NCI-H1436 (cell line): ENCODE measurements around the gene CACNA1I.

Experiments used
- DNase-seq: peaks from one replicate; lab custom pipeline; 2025; lab: John Stamatoyannopoulos, UW

CACNA1I gene

DNA sequence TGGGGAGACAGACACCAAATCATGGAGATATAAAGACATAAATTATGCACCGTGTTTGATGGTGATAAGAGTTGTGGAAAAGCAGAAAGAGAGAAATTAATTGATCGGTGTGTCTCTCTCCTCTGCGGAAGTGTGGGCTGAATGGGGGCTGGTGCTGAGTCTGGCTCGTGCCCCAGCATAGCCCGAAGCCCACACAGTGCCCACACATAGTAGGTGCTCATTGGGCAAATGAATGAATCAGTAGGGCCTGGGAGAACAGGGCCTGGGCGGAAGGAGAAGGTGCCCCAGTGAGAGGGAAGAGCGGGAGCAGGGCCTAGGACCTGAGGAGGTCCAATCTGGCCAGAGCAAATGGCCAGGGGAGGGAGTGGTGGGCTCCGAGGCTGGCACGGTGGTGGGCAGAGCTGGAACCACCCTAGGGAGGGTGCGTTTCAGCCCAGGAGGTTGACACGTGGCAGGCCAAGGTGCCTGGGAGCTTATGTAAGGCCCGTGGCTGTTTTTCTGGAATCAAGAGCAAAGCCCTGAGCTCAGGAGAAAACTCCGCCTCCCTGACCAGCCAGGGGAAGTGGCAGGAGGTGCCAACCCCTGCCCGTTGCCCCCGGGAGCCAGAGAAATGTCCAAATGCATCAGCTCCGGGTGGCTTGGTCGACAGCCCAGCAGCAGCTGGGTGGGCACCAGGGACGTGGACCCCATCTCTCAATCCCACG is 2.1 kb upstream of the CACNA1I start:
- DNase-seq, result no peak

DNA sequence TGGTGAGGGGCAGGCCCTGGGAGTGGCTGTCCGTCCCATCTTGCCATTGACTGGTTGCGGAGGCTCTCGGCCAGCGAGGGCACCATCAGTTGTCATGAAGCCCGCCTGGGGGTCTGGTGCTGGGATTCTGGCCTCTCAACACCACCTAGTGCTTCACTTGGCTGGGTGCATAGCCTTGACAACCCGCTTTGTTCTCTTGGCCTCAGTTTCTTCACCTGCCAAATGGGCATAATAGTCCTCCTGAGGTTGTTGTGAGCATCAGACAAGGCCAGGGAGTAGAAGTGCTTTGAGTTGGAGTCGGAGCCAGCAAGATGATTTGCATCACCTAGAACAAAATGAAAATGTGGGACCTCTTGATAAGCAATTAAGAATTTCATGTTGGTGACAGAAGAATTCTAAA is 1.5 kb upstream of the CACNA1I start:
- no peak for DNase-seq

DNA sequence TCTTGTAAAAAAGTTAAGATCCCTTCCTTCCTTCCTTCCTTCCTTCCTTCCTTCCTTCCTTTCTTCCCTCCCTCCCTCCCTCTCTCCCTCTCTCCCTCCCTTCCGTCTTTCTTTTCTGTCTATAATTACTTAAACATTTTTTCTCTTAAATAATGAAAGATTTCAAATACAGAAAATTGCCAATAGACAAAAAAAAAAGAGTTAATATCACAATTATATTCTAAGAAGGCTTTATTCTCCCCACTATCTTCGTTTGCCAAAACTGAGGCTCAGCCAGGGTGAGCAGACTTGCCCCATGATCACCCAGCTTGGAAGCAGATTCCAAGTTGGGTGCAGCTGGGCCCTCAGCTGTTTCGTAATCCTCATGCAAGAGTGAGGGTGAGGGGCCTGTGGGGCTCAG is 327 bp upstream of the CACNA1I start:
- no peak for DNase-seq

DNA sequence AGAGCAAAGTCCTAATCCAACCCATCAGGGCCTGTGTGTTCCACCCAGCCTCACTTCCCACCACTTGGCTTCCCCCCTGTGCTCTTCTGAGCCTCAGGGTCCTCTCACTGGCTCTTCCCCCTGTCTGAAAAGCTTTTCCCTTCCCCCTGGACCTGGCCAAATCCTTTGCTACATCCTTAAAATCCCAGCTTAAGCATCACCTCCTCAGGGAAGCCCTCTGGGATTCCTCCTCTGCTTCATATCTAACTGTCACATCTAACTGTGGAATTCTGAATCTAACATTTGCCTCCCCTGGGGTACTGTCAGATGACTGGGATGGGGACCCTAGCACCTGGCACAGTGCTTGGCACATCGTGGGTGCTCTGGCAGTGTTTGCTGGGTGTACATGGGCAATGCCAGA is 985 bp downstream of the CACNA1I start:
- DNase-seq, result no peak

DNA sequence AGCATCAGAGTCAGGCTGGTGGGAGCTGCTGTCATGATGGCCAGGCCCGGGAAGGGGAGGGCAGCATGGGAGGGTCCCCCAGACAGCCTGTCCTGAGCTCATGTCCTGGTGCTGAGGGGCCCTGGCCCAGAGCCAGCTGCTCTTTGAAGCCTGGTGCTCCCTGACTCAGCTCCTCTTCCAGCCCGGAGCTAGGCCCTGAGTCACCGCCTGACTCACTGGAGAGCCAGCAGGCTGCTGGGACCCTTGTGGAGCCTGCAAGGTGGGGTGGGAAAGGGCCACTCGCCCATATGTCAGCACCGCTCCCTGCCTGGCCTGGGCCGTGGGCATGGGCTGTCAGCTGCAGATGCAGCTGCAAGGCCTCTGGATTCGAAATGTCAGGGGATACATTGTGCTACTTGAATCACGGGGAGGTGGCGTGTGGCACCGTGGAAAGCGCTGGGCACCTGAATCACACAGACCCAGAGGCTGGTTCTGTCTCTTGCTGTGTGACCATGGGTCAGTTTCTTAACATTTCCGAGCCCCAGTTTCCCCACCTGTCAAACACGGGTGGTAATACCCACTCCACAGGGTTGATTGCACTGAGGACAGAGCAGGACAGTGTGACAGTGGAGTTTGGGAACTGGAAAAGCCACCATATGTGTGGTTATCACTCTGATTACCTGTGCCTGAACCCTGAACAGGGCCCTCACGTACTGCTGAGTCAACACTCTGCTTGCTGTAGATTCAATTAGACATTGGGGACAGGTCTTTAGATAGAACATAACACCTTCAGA is 4.4 kb downstream of the CACNA1I start:
- no peak for DNase-seq

DNA sequence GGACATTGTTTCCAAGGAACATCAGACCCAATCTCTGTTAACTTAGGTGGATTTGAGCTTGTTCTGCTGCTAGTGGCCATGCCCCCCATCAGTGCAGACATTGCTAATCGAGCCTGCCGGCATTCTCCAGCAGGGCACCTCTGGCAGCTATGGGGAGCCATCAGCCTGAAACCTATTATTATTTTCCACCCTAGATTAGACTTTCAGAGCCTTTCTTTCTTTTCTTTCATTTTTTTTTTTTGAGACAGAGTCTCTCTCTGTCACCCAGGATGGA is 4.9 kb downstream of the CACNA1I start:
- no peak for DNase-seq

DNA sequence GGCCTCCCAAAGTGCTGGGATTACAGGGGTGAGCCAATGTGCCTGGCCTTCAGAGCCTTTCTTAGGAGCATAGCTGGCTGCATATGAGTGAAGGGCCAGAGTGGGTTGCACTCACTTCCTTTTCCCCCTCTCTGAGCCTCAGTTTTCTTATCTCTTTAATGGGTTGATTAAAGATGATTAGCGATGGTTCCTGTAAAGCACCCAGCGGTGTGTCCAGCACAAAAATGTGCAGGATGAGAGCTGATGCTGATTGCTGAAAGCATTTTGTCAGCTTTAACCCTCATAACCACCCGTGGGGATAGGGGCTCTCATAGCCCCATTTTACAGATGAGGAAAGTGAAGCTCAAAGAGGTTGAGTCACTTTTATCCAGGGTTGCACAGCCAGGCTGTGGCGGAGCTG is 5.5 kb downstream of the CACNA1I start:
- DNase-seq, result no peak

DNA sequence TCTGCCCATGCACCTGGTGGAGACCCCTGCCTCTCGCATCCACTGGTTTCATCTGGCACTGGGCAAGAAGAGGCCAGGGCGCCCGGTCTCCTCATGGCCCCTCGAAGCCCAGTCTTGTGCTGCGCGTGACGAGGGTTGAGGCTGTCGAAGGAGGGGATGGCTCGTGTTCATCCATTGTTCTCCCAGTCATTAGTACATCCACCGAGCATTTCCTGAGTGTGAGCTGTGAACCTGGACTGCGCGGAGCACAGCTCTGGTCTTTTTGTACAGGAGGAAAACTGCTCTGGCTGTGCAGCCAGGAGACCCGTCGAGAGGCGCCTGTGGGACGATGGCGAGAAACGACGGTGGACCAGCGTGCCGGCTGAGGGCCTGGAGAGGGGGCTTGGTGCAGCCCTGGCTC is 6.8 kb downstream of the CACNA1I start:
- no peak for DNase-seq

DNA sequence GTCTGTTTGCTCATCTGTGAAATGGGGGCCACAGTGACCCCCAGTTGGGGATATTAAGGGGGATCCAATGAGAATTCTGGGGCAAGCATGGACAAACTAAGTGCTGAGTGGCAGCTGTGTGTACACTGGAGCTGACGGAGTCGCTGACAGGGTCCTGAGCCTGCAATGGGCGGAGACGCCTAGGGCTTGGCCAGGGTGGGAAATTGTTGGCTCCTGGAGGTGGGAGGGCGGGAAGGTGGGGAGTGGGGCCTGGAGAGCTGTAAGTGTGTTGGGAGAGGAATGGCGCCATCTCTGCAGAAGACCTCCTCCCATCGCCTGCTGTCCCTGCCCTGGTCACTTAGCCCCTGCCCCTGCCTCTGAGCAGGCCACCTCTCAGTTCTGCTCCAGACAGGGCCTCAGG is 7.3 kb downstream of the CACNA1I start:
- no peak for DNase-seq

DNA sequence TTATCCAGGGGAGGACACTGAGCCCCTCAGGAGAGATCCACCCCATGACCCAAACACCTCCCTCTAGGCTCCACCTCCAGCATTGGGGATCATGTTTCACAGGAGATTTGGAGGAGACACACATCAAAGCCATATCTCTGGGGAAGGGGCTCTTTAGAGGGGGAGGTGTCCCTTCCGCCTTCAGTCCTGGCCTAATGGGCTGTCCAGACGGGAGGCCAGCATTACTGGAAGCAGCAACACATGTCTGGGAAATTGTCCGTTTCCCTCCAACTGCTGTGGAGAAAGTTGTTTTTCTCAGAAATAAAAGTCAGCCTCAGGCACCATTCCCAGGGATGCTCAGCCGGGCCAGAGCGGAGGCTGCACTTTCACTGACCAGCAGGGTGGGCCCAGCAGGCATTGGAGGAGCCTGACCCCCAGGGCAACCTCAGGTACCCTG is 9.5 kb downstream of the CACNA1I start:
- DNase-seq, result no peak

DNA sequence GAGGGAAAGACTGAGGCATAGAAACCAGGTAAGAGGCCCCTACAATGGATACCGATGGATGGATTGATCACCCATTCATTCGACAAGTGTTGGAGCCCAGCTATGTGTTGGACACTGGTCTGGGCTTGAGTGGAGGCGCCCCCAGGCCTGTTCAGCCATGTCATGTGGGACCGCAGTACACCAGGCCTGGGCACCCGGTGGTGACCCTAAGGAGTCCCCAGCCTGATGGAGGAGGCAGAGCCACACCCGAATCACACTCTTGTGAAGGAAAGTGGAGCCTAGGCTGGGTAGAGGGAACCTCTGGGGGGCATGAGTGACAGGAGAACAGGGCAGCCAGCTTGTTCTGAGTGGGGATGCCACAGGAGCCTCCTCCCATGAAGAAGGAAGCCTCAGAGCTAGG is 10.2 kb downstream of the CACNA1I start:
- no peak for DNase-seq

DNA sequence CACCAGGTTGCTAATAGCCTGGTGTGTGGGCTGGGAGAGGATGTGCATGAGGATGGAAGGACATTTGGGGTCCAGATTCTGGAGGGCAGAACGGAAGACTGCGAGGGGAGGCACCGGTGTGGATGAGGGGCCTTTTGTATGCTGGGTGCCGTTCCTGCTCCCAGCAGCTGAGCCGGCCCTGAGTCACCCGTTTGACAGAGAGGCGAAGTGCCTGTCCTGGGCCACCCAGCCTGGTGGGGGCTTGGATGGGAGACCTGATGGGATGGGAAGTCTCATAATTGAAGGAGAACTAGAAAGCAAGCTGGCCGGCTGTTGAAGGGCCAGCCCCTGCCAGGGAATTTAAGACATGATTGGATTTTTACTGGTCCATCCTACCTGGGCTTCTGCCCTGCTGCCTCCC is 10.8 kb downstream of the CACNA1I start:
- no peak for DNase-seq

DNA sequence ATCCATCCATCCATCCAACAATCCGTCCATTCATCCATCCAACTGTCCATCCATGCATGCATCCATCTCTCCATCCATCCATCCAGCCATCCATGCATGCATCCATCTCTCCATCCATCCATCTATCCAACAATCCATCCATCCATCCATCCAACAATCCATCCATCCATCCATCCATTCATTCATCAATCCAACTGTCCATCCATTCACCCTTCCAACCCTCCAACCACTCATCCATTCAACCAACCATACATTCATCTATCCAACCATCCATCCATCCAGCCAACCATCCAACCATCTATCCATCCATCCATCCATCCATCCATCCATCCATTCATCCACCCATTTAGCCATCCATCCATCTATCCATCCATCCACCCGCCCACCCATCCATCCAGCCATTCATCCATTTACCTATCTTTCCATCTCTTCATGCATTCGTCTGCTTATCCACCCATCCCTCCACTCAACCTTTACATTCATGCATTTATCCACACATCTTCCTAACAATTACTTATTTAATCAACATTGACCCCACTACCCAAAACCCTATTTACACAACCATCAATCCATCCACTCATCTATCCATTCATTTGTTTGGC is 12.6 kb downstream of the CACNA1I start:
- DNase-seq, result no peak

DNA sequence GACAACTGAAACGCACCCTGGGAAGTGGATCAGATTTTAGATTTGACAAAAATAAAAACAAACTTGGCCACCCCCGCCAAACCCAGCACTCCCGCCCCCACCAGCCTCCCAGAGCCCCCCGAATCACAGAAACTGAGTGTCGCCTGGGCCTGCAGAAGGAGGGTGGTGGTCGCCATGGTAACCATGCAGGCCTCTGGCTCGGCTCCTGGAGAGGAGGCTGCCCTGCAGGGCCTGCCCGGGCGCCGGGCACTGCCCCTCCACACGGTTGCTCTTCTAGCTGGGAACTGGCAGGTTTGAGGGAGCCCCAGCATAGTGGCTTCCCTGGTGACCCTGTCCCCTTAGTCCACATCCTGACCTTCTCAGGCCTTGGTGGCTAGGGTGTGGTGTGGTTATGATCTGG is 19.3 kb downstream of the CACNA1I start:
- DNase-seq, result no peak

DNA sequence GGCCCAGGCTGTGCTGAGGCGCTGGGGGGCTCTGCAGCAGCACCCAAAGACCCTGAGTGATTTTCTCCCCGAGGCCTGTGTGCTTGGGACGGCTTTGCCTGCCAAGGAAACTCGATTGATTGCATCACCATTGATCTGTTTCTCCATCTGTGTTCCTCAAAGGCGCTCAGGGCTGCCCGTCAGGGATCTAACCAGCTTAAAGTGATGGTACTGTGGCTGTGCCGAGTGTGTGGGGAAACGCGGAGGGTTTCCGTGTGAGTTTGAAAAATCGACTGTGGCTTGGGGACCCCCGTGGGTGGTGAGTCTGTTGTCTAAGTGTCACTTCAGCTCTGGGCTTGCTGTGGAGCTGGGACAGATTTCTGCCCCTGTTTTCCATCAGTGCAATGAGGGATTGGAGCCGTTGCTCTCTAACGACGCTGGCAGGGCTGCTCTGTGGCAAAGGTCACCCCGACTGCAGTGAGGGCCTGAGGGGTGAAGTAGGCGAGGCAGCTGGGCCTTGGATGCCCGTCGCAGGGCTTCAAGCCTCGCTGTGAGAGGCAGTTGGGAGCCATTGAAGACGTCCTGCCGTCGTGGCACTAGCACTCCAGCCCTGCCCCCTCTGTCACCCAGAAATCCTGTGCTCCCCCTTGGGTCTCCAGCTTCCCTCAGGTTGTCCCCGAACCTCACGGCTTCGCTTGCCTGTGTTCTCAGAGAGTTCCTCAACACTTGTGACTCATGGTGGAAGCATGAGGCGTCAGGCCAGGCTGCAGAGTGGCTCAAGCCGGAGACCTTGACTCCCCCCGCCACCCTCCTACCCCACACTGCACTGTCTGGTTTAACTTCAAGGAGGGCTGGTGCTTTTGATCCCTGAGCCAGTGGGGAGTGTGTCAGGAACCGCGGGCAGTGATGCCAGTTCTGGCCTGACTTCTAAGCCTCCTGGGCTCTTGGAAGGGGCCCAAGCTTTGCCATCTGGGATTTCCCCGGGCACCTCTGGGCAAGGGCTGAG is 21.8 kb downstream of the CACNA1I start:
- no peak for DNase-seq

DNA sequence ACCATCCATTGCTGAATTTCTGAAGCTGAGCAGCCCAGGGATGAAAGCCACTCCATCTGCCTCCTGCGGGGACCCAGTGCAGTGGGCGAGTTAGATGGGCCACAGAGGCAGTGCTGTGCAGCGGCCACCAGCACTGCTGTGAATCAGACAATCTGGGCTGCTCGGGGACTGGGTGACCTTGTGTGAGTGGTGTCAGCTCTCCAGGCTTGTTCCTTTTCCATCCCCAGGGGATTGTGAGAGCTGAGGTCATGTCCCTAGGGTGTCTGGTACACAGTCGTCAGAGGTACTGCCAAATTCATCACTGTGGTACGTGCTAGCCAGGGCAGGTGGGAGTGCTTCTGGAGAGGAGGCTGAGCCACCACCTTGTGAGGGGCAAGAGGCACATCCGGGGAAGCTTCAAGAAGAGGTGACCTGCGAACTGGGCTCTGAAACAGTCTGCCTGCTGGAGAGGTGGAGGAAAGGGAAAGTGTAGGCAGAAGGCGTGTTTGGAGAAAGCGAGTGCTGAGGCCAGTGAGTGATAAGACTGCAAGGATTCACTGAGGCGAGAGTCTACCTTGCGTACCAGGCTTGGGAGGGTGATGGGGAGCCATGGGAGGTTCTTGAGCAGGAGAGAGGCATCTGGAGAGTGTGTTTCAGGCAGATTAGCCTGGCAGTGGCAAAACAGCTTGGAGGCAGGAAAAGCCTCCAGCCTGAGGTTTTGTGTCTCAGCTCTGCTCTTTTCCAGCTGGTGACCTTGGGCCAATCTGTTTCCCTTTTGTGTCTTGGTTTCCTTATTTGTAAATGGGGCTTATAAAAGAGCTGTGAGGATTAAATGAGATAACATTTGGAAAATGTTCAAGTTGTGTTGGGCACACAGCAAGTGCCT is 22.7 kb downstream of the CACNA1I start:
- DNase-seq, result no peak

DNA sequence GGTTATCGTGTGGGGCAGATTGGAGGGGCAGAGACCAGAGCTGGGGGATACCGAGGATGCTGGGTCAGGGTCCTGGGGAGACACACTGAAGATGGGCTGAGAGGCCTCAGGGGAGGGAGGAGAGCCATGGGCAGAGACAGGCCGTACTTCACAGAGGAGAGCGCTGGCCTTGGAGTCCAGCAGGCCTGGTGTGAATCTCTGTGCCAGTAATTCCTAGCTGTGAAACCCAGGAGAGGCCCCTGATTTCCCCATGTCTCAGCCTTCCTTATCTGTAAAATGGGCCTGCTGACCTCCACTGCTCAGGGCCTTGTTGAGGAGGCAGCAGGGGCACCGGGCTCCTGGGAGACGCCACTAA is 23.4 kb downstream of the CACNA1I start:
- DNase-seq, result no peak

DNA sequence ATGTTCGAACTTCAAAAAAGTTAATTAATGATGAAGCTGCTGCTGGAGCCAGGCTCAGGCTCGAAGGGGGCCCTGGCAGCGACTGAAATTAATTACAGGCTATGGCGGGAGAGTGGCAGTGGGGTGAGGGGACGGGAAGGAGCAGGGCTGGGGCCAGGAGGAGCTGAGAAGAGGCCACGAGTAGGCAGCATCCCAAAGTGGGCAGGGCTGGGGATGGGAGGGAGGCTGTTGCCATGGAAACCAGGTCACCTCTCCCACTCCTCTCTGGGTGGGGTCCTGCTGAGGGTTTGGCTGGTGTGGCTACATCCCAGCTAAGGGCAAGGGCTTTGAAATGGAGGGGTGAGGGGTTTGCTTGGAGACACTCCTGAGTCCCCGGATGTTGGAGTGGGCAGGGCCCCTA is 23.9 kb downstream of the CACNA1I start:
- DNase-seq, result no peak

DNA sequence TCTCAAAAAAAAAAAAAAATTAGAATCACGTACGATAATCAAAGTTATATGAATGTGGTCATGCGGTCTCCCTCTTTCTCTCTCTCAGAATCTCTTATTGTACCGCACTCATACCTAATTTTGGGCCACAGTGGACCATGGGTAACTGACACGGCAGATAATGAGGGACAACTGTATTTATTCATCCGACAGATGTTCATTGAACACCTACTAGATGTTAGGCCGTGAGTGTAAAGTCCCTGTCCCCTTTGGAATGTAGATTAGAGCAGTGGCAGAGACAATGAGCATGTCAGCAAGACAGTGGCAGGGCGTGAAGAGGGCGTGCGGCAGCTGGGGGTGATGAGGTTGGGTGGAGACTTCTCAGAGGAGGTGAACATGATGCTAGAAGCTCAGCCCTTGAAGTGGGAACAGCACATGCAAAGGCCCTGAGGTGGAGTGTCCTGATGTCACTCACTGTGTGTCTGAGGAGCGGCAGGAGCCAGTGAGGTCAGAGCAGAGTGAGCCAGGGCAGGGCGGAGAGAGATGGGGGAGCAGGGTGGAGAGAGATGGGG is 25.1 kb downstream of the CACNA1I start:
- DNase-seq, result no peak

DNA sequence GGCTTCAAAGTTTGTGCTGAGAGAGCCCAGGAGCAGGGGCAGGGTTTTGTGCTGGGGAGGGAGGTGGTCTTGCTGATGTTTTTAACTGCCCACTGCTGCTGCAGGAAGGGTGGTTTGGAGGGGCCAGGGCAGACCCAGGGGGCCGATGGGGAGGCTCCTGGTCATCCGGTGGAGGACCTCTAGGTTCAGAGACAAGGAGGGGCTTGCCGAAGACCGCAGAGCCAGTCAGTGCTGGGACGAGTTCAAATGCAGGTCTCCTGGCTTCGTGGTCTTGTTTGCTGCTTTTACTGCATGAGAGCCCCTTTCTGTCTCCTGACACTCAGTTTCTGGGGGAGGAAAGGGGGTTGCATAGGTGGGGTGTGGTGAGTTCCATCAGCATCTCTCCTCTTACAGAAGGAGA is 26.0 kb downstream of the CACNA1I start:
- DNase-seq, result no peak

DNA sequence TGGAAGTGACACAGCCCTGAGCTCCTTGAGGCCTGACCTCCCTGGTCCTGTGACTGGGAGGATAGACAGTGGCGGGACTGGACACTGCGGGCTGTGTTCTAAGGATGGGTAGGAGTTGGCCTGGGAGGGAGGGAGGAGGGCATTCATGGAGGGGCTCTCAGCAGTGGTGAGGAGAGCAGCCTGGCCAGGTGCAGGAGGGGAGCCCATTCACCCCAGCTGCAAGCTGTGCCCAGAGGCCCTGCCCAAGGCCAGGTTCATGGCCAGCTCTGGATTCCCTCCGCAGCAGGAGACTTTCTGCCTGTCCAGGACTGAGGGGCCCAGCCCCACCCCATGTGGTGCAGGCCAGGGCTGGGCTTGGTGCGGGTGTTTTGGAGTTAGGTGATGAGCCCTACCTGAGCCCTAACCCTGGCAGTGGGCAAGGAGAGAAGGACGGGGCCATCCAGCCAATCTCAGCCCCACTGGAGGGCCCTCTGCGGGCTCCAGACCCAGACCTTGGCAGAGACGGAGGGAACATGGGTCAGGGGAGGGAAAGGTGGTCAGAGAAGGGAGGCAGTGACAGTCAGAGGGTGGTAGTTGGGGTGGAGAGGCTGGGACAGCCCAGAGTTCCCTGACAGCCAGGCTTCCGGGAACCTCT is 26.8 kb downstream of the CACNA1I start:
- DNase-seq, result no peak
